ENCODE results near the gene NAT8L. TPM values are rescaled to one million over a fixed set of nuclear protein-coding genes. Genes with fewer than 3 reads are reported as not detected.
A peak's percentile ranks its signal among the peaks of the same experiment; 100 is the strongest.

NAT8L gene
- total RNA-seq, 1 experiment from 2014 or later, result 1.6 TPM

DNA sequence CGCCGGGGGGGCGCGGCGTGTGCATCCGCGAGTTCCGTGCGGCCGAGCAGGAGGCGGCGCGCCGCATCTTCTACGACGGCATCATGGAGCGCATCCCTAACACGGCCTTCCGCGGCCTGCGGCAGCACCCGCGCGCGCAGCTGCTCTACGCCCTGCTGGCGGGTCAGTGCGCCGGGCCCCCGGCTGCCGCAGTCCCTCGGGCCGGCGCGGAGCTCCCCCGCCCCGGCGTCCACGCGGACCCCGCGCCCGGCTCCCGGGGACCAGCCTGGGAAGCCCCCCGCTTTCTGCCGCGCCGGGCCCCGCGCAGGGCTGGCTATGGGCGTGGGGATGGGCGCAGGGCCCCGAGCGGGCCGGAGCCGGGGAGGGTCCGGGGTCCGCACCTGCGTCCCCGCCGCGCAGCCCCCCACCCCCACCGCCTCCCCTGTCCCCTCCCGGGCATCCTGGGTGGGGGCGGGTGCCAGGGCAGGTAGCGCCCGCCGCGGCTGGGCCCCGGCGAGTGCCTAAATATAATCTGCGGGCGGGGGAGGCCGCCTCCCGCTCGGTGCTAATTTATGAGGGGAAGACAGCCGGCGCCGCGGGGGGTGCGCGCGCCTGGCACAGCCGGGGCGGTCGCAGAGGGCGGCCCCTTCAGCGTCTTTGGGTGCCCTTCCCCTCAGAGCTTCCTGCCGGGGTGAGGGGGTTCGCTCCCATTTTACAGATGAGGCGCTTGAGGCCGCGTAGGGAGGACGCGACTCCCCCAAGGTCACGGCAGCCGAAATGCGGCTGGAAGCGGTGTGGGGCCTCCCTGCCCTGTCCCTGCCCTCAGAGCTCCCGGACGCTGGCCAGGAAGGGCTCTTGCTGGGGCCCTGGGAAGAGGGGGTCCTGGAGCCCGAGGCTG lies 837 bp downstream of the NAT8L start:
- ATAC-seq, result no peak
- POLR2A ChIA-PET (ENCODE audit: unreplicated experiment), result no interaction called here
- CTCF ChIA-PET, result no interaction called here

GRCh38 chr4:2060611-2061185 lies 1.6 kb downstream of the NAT8L start:
- no peak overlapping the region for H3K9ac ChIP-seq (ENCODE audit: low read length)
- no peaks in the 10 kb centered on the region for H3K9me3 ChIP-seq (ENCODE audit: low read length)
- DNase-seq (no peak), ATAC-seq (no peak)
- no peaks in the 10 kb centered on the region for H4K20me1 ChIP-seq (ENCODE audit: low read length)
- no peaks in the 10 kb centered on the region for H3K9me2 ChIP-seq (replicated peaks; ENCODE audit: low read length)
- H3K36me3 ChIP-seq (ENCODE audit: low read depth, low read length), result no peaks in the 10 kb centered on the region
- H3K4me3 ChIP-seq (ENCODE audit: low read length), result no peak overlapping the region
- H3K27me3 ChIP-seq (ENCODE audit: low read length), result no peaks in the 10 kb centered on the region
- no TSS peak for BruUV-seq (replicated peaks)
- ChIA-PET CTCF (no interaction called here), POLR2A (ENCODE audit: unreplicated experiment) (no interaction called here)
- no peak overlapping the region for H3K27ac ChIP-seq (ENCODE audit: low read length)
- no peaks in the 10 kb centered on the region for H3K79me2 ChIP-seq (ENCODE audit: low read length)
- no peak for TF ChIP-seq EZH2 (IDR thresholded peaks at IDR 0.05; ENCODE audit: low read length, unreplicated experiment)
- TF ChIP-seq CTCF (conservative IDR thresholded peaks at IDR 0.05; ENCODE audit: low read depth, low read length), result no peak
- no peak for TF ChIP-seq EZH2phosphoT487 (IDR thresholded peaks at IDR 0.05; ENCODE audit: borderline replicate concordance, low read length)
- H3F3A ChIP-seq (ENCODE audit: low read length, unreplicated experiment), result no peaks in the 10 kb centered on the region
- intact Hi-C loops (cut with micrococcal nuclease), result no loop called here
- no peak overlapping the region for H2AFZ ChIP-seq (ENCODE audit: low read length)
- H3K4me2 ChIP-seq (ENCODE audit: low read length), result no peak overlapping the region
- no peaks in the 10 kb centered on the region; the same call in 1 of the 2 replicates for H3K4me1 ChIP-seq (ENCODE audit: insufficient read depth, low read length)

More for the DNA sequence above, 837 bp downstream of the NAT8L start:
- Histone ChIP-seq H3K4me3 (ENCODE audit: low read length) (peak overlapping the region; percentile 43), H3K27me3 (ENCODE audit: low read length) (no peaks in the 10 kb centered on the region), H3K9me2 (replicated peaks; ENCODE audit: low read length) (no peaks in the 10 kb centered on the region), H3K9ac (ENCODE audit: low read length) (no peak overlapping the region), H3K9me3 (ENCODE audit: low read length) (no peaks in the 10 kb centered on the region), H3K27ac (ENCODE audit: low read length) (no peak overlapping the region), H2AFZ (ENCODE audit: low read length) (no peak overlapping the region), H3F3A (ENCODE audit: low read length, unreplicated experiment) (no peaks in the 10 kb centered on the region), H3K4me2 (ENCODE audit: low read length) (peak overlapping the region; percentile 62), H3K36me3 (ENCODE audit: low read depth, low read length) (no peaks in the 10 kb centered on the region), H3K79me2 (ENCODE audit: low read length) (no peaks in the 10 kb centered on the region), H3K4me1 (ENCODE audit: insufficient read depth, low read length) (no peaks in the 10 kb centered on the region; the same call in 1 of the 2 replicates), H4K20me1 (ENCODE audit: low read length) (no peaks in the 10 kb centered on the region)
- TF ChIP-seq CTCF (conservative IDR thresholded peaks at IDR 0.05; ENCODE audit: low read depth, low read length), result no peak
- no peak for TF ChIP-seq EZH2phosphoT487 (IDR thresholded peaks at IDR 0.05; ENCODE audit: borderline replicate concordance, low read length)
- no peak for TF ChIP-seq EZH2 (IDR thresholded peaks at IDR 0.05; ENCODE audit: low read length, unreplicated experiment)
- intact Hi-C loops (cut with micrococcal nuclease), result no loop called here
- DNase-seq, result no peak
- no TSS peak for BruUV-seq (replicated peaks)

Measured in PC-3 (cell line).